Measurements from ENCODE around the gene FLOT1. TPM values are rescaled to one million over a fixed set of nuclear protein-coding genes. Genes with fewer than 3 reads are reported as not detected.

FLOT1 gene
- polyA plus RNA-seq, 2 of the 4 experiments (the other 2 are of a cell fraction) = 89.7 to 135 TPM

DNA sequence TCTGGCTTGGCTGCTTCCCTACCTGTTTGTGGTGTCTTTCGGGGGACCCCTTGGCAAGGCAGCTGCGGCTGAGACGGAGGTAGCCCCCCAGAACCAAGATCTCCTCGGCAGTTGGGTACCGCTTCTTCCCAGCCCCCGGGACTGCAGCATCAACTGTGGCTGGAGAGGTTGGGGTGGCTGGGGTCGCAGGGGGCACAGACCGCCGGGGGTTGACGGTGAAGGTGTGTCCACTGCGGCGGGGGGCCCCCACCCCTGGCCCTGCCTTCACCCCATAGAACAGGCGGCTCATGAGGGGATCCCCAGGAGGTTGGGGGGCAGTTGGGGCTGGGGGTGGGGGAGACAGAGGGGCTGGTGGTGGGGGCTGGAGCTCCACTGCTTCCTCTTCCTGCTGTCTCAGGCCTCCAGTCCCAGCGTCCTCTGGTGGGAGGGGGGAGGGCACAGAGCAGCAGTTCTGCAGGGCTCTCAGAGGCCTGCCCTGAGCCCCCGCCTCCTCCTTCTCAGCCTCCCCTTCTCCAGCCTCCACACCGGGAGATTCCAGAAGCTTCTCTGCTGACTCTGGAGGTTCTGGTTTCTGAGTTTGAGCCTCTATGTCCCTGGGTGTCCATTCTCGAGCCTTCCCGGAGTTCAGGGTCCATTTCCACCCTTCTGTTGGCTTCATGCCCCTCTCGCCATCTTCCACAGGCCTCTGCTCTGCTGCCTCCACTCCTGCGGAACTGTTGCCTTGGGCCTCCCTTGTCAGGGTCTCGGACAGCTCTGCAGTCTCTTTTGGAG, 57.9 kb downstream of the FLOT1 start (continued):
- TF ChIP-seq, protein P1, sequence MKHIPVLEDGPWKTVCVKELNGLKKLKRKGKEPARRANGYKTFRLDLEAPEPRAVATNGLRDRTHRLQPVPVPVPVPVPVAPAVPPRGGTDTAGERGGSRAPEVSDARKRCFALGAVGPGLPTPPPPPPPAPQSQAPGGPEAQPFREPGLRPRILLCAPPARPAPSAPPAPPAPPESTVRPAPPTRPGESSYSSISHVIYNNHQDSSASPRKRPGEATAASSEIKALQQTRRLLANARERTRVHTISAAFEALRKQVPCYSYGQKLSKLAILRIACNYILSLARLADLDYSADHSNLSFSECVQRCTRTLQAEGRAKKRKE (CRISPR knock-in tag; IDR thresholded peaks at IDR 0.05; ENCODE audit: low read depth) = no peak
- TF ChIP-seq, protein P2, sequence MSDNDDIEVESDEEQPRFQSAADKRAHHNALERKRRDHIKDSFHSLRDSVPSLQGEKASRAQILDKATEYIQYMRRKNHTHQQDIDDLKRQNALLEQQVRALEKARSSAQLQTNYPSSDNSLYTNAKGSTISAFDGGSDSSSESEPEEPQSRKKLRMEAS (IDR thresholded peaks at IDR 0.05) = no peak

DNA sequence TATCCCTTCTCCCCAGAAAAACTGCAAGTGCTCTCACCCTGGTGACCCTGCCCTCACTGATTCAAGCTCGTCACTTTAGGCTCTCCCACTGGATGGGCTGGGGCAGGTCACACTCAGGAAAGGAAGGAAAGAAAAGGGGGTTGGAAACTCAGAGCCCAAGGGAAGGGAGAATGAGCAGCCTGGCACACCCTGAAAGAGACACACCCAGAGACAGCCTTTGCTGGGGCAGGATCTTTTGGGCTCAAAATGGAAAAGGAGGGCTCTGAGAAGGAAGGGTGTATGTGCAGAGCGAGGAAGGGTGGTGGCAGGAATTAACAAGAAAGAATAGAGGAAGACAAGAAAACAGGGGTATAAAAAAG, 58.5 kb downstream of the FLOT1 start:
- ChIA-PET CTCF (interaction anchor here (2.8 to 17.1 kb wide), 2 partner anchors 11 to 42 kb away, joined by 11 to 539 read pairs; partner anchors contain the start of genes DHX16, MDC1 and TUBB), POLR2A (interaction anchor here (1.2 to 1.6 kb wide), 2 partner anchors 33 kb away, joined by 3 to 4 read pairs; partner anchors contain the start of gene MDC1)
- DNase-seq (ENCODE audit: low read depth in 1 of 2, low spot score in 1 of 2) = no peak
- H3K27ac ChIP-seq = peak overlapping the region; percentile 83 to 99
- TF ChIP-seq POLR2A (IDR thresholded peaks at IDR 0.05; ENCODE audit: low read length) = no peak
- TF ChIP-seq ESRRA (IDR thresholded peaks at IDR 0.05; ENCODE audit: borderline replicate concordance, low read length) = no peak
- TF ChIP-seq EP300 (IDR thresholded peaks at IDR 0.05) = no peak
- TF ChIP-seq SREBF2 (IDR thresholded peaks at IDR 0.05) = no peak
- TF ChIP-seq RNF2 (IDR thresholded peaks at IDR 0.05; ENCODE audit: borderline replicate concordance, low read depth) = no peak
- peak overlapping the region; percentile 79 for H3K4me2 ChIP-seq
- H3K9me3 ChIP-seq = no peaks in the 10 kb centered on the region
- H3K4me1 ChIP-seq = peaks cover 62% of the 10 kb centered on the region
- H3K4me3 ChIP-seq = peak overlapping the region; percentile 84
- WGBS (ENCODE audit: missing lambda C conversion rate) = 56% methylated on average over 1 of the region's 2 CpGs
- FAIRE-seq = no peak
- no peak for ATAC-seq

DNA sequence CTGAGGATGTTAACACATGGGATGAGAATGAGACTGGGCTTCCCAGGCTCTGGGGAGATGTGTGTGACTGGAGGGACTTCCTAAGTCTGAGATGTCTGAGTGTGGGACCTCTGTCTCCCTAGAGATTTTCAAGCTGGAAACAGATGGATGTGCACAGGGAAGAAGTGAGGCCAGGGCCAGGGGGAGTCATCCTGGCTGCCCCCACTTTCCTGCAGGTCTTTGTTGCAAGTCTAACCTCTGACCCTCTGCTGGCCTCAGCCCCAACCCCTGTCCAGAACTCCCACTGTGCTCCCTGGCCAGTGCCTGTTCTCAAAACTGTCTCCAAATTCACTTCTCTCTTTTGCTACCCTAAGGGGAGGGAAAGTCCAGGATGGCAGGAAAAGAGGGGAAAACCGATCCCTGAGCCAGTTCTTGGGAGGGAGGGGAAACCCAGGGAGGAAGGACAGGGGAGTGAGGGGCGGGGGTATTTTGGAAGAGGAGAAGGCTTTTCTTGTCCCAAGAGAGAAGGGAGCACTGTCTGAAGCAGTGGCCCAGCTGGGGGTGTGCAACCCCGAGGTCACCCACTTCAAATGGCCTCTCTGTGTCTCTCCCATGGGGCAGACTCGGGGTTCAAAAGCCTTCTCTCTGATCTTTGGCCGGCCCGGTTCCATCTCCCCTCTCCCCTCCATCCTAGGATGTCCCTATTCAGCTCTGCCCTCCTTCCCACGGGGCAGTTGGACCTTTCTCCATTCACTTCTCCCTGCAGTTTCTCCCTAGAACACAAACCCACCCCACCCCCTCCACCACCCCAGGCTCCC, 59.1 kb downstream of the FLOT1 start:
- peak overlapping the region; percentile 84 for H3K4me3 ChIP-seq
- WGBS (ENCODE audit: missing lambda C conversion rate) = 16% methylated on average over 7 of the region's 7 CpGs
- H3K4me2 ChIP-seq = peak overlapping the region; percentile 79
- H3K4me1 ChIP-seq = peaks cover 60% of the 10 kb centered on the region
- POLR2A ChIA-PET = interaction anchor here (1.6 kb wide), 1 partner anchor 34 kb away, joined by 4 read pairs; the partner anchor contains the start of gene MDC1
- peak overlapping the region; percentile 83 to 99 for H3K27ac ChIP-seq
- CTCF ChIA-PET = interaction anchor here (2.8 to 17.1 kb wide), 2 partner anchors 10 to 43 kb away, joined by 11 to 539 read pairs; partner anchors contain the start of genes DHX16, MDC1 and TUBB
- DNase-seq (ENCODE audit: low read depth in 1 of 2, low spot score in 1 of 2) (no peak), ATAC-seq (no peak), FAIRE-seq (no peak)
- H3K9me3 ChIP-seq = no peaks in the 10 kb centered on the region
- TF ChIP-seq TFCP2L1 (CRISPR knock-in tag; IDR thresholded peaks at IDR 0.05) = no peak
- no peak for TF ChIP-seq PHF8 (IDR thresholded peaks at IDR 0.05; ENCODE audit: borderline replicate concordance, low read depth)
- no peak for TF ChIP-seq ZSCAN20 (CRISPR knock-in tag; IDR thresholded peaks at IDR 0.05)
- TF ChIP-seq, protein P3, sequence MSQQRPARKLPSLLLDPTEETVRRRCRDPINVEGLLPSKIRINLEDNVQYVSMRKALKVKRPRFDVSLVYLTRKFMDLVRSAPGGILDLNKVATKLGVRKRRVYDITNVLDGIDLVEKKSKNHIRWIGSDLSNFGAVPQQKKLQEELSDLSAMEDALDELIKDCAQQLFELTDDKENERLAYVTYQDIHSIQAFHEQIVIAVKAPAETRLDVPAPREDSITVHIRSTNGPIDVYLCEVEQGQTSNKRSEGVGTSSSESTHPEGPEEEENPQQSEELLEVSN (IDR thresholded peaks at IDR 0.05; ENCODE audit: borderline replicate concordance, low read depth) = no peak
- no peak for TF ChIP-seq RARB (CRISPR knock-in tag; IDR thresholded peaks at IDR 0.05)
- TF ChIP-seq, protein P4, sequence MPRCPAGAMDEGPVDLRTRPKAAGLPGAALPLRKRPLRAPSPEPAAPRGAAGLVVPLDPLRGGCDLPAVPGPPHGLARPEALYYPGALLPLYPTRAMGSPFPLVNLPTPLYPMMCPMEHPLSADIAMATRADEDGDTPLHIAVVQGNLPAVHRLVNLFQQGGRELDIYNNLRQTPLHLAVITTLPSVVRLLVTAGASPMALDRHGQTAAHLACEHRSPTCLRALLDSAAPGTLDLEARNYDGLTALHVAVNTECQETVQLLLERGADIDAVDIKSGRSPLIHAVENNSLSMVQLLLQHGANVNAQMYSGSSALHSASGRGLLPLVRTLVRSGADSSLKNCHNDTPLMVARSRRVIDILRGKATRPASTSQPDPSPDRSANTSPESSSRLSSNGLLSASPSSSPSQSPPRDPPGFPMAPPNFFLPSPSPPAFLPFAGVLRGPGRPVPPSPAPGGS (IDR thresholded peaks at IDR 0.05) = no peak
- TF ChIP-seq, protein P2 (IDR thresholded peaks at IDR 0.05) = no peak
- TF ChIP-seq SREBF2 (IDR thresholded peaks at IDR 0.05) = no peak
- no peak for TF ChIP-seq POLR2A (IDR thresholded peaks at IDR 0.05; ENCODE audit: low read length)
- TF ChIP-seq, protein P5, sequence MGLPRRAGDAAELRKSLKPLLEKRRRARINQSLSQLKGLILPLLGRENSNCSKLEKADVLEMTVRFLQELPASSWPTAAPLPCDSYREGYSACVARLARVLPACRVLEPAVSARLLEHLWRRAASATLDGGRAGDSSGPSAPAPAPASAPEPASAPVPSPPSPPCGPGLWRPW (IDR thresholded peaks at IDR 0.05) = no peak
- no peak for TF ChIP-seq NPAS2 (CRISPR knock-in tag; IDR thresholded peaks at IDR 0.05; ENCODE audit: borderline replicate concordance)
- TF ChIP-seq KDM5A (IDR thresholded peaks at IDR 0.05) = no peak
- no peak for TF ChIP-seq FOSB (CRISPR knock-in tag; IDR thresholded peaks at IDR 0.05)
- no peak for TF ChIP-seq NR3C1 (IDR thresholded peaks at IDR 0.05)
- no peak for TF ChIP-seq KDM1A (IDR thresholded peaks at IDR 0.05; ENCODE audit: low read depth)
- no peak for TF ChIP-seq ZFP36 (IDR thresholded peaks at IDR 0.05; ENCODE audit: borderline replicate concordance, partially characterized antibody)
- TF ChIP-seq EHF (CRISPR knock-in tag; IDR thresholded peaks at IDR 0.05) = no peak
- TF ChIP-seq, protein P6, sequence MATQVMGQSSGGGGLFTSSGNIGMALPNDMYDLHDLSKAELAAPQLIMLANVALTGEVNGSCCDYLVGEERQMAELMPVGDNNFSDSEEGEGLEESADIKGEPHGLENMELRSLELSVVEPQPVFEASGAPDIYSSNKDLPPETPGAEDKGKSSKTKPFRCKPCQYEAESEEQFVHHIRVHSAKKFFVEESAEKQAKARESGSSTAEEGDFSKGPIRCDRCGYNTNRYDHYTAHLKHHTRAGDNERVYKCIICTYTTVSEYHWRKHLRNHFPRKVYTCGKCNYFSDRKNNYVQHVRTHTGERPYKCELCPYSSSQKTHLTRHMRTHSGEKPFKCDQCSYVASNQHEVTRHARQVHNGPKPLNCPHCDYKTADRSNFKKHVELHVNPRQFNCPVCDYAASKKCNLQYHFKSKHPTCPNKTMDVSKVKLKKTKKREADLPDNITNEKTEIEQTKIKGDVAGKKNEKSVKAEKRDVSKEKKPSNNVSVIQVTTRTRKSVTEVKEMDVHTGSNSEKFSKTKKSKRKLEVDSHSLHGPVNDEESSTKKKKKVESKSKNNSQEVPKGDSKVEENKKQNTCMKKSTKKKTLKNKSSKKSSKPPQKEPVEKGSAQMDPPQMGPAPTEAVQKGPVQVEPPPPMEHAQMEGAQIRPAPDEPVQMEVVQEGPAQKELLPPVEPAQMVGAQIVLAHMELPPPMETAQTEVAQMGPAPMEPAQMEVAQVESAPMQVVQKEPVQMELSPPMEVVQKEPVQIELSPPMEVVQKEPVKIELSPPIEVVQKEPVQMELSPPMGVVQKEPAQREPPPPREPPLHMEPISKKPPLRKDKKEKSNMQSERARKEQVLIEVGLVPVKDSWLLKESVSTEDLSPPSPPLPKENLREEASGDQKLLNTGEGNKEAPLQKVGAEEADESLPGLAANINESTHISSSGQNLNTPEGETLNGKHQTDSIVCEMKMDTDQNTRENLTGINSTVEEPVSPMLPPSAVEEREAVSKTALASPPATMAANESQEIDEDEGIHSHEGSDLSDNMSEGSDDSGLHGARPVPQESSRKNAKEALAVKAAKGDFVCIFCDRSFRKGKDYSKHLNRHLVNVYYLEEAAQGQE (IDR thresholded peaks at IDR 0.05) = no peak
- TF ChIP-seq BHLHE40 (IDR thresholded peaks at IDR 0.05; ENCODE audit: low read depth, low read length) = no peak
- TF ChIP-seq EP300 (IDR thresholded peaks at IDR 0.05) = no peak

Data from A549 (cell line).